ENCODE results near the gene COLEC12. TPM values are rescaled to one million over a fixed set of nuclear protein-coding genes. Genes with fewer than 3 reads are reported as not detected.

COLEC12 gene
- total and polyA plus RNA-seq, 10 of the 15 experiments (the other 5 are each of a cell fraction or from before 2014, with no cell fraction given): 0.04 to 0.05 TPM; not detected in 8

GRCh38 chr18:396251-396555 lies 104.3 kb downstream of the COLEC12 start:
- intact Hi-C loops (cut with micrococcal nuclease; ENCODE audit: unreplicated experiment): no loop called here
- TF ChIP-seq BMI1 (IDR thresholded peaks at IDR 0.05; ENCODE audit: borderline replicate concordance) (no peak), ZBTB4 (CRISPR knock-in tag; IDR thresholded peaks at IDR 0.05) (no peak), USF2 (IDR thresholded peaks at IDR 0.05; ENCODE audit: borderline replicate concordance, low read depth, low read length) (no peak), FOXM1 (IDR thresholded peaks at IDR 0.05; ENCODE audit: low read depth, low read length) (no peak), YY1 (IDR thresholded peaks at IDR 0.05; ENCODE audit: low read depth, low read length) (no peak), ZBTB11 (CRISPR knock-in tag; IDR thresholded peaks at IDR 0.05) (no peak), EGR1 (IDR thresholded peaks at IDR 0.05; ENCODE audit: borderline replicate concordance in 1 of 2, low read depth in 2 of 2, low read length in 2 of 2) (no peak), TCF12 (IDR thresholded peaks at IDR 0.05; ENCODE audit: low read depth, low read length) (no peak), POLR2AphosphoS5 (IDR thresholded peaks at IDR 0.05; ENCODE audit: low read length) (no peak), NR2C2 (IDR thresholded peaks at IDR 0.05; ENCODE audit: borderline replicate concordance, control insufficient read depth, insufficient read length, low read depth) (no peak)
- ATAC-seq: no peak
- H3K9me3 ChIP-seq (replicated peaks; ENCODE audit: control insufficient read depth, insufficient read depth, low read length): no peaks in the 10 kb centered on the region
- SMC1A ChIA-PET (ENCODE audit: uncharacterized antibody, unreplicated experiment): no interaction called here
- H3K4me1 ChIP-seq (ENCODE audit: control insufficient read depth, insufficient read depth, low read length): no peaks in the 10 kb centered on the region
- RAD21 ChIA-PET (ENCODE audit: unreplicated experiment): no interaction called here
- H4K20me1 ChIP-seq (ENCODE audit: control insufficient read depth, insufficient read depth): no peaks in the 10 kb centered on the region
- 30% methylated on average over 1 of the region's 1 CpG for WGBS (ENCODE audit: insufficient coverage, insufficient replicate concordance, low lambda C conversion rate, missing lambda C conversion rate)
- in situ Hi-C loops (cut with MboI): no loop called here
- H3K9ac ChIP-seq (ENCODE audit: control insufficient read depth, insufficient read depth, low read length): no peak overlapping the region
- no peak overlapping the region for H3K4me2 ChIP-seq (ENCODE audit: control insufficient read depth, insufficient read depth)
- no peak overlapping the region for H2AFZ ChIP-seq (ENCODE audit: control insufficient read depth, low read depth, low read length)
- H3K36me3 ChIP-seq (ENCODE audit: control insufficient read depth in 2 of 2, insufficient read depth in 2 of 2, low read length in 1 of 2): no peaks in the 10 kb centered on the region
- no peak for DNase-seq (ENCODE audit: low read depth, low spot score)
- no TSS peak for BruUV-seq (replicated peaks)
- H3K27ac ChIP-seq (ENCODE audit: control insufficient read depth, insufficient read depth): no peak overlapping the region
- no peaks in the 10 kb centered on the region; a peak in 2 of 4 replicates for H3K27me3 ChIP-seq (replicated peaks in 1 of 2; ENCODE audit: control insufficient read depth in 2 of 2, insufficient read depth in 2 of 2, low read length in 1 of 2)
- CTCF ChIA-PET: no interaction called here
- no peak for FAIRE-seq
- H3K79me2 ChIP-seq (ENCODE audit: control insufficient read depth, insufficient read depth, low read length): no peaks in the 10 kb centered on the region
- POLR2A ChIA-PET: no interaction called here
- H3K4me3 ChIP-seq: no peak overlapping the region

Measured in GM12878 (cell line).